Measurements from ENCODE around the gene KIF5C.
A peak's percentile ranks its signal among the peaks of the same experiment; 100 is the strongest.

GRCh38 chr2:148989882-148990493, 115.0 kb downstream of the KIF5C start:
- TF ChIP-seq POLR2A (IDR thresholded peaks at IDR 0.05) (no peak), CTCF (IDR thresholded peaks at IDR 0.05) (peak; percentile 57 to 78 (median 70))
